HepG2 (cell line): ENCODE data around the gene EXOSC6. TPM values are rescaled to one million over a fixed set of nuclear protein-coding genes. Genes with fewer than 3 reads are reported as not detected.

ENCODE experiments used
- ADNP ChIP-seq: sonication (generic); formaldehyde crosslinking; IDR thresholded peaks from 2 replicates; pipeline ENCODE4 v1.4.0; 2020; ENCODE audit warnings: missing genetic modification reagents
- HNF4G ChIP-seq, 2 experiments: sonication (generic) in 1 of 2; formaldehyde crosslinking in 1 of 2; IDR thresholded peaks; 2 replicates each; pipeline versions ENCODE4 v1.4.0 to v1.6.1; 2011 to 2020; ENCODE audit warnings: borderline replicate concordance in 2 of 2, low read depth in 2 of 2, mild to moderate bottlenecking in 2 of 2, low read length in 1 of 2, missing genetic modification reagents in 1 of 2, moderate library complexity in 1 of 2
- HOXA3 ChIP-seq: sonication (generic); formaldehyde crosslinking; IDR thresholded peaks from 2 replicates; pipeline ENCODE4 v1.5.0; 2020; ENCODE audit warnings: missing genetic modification reagents
- MBNL3 ChIP-seq: fragments of 250-450 bp; sonication (Bioruptor Pico); conservative IDR thresholded peaks from 2 replicates; pipeline ENCODE4 v1.8.0; 2022; ENCODE audit warnings: mild to moderate bottlenecking, inconsistent platforms
- MEIS1 ChIP-seq: sonication (generic); formaldehyde crosslinking; IDR thresholded peaks from 2 replicates; pipeline ENCODE4 v1.9.0; 2021; ENCODE audit warnings: mild to moderate bottlenecking, missing genetic modification reagents, moderate library complexity, borderline replicate concordance
- MLLT10 ChIP-seq: sonication (generic); formaldehyde crosslinking; IDR thresholded peaks from 2 replicates; pipeline ENCODE4 v1.4.0; 2020; ENCODE audit warnings: missing genetic modification reagents
- RXRB ChIP-seq: IDR thresholded peaks from 2 replicates; pipeline ENCODE4 v1.6.1; 2016; ENCODE audit warnings: borderline replicate concordance, missing genetic modification reagents, missing compliant biosample characterization
- SAP130 ChIP-seq: IDR thresholded peaks from 2 replicates; pipeline ENCODE4 v1.6.1; 2016; ENCODE audit warnings: low read depth
- TARDBP ChIP-seq: sonication (generic); formaldehyde crosslinking; IDR thresholded peaks from 2 replicates; pipeline ENCODE4 v1.8.0; 2022; ENCODE audit warnings: mild to moderate bottlenecking, missing genetic modification reagents
- TGIF2 ChIP-seq: IDR thresholded peaks from 2 replicates; pipeline ENCODE4 v1.6.1; 2016; ENCODE audit warnings: control low read depth, missing compliant biosample characterization
- TOPORS ChIP-seq: sonication (generic); formaldehyde crosslinking; IDR thresholded peaks from 2 replicates; pipeline ENCODE4 v1.8.0; 2023; ENCODE audit warnings: mild to moderate bottlenecking, missing genetic modification reagents
- YY1 ChIP-seq: IDR thresholded peaks from 2 replicates; pipeline ENCODE4 v1.6.1; 2011; ENCODE audit warnings: low read length, low read depth, moderate library complexity, mild to moderate bottlenecking; ENCODE audit not compliant: insufficient read depth, insufficient replicate concordance
- ZNF331 ChIP-seq: sonication (generic); formaldehyde crosslinking; IDR thresholded peaks from 2 replicates; pipeline ENCODE4 v1.4.0; 2020; ENCODE audit warnings: missing genetic modification reagents
- ZNF432 ChIP-seq: sonication (generic); formaldehyde crosslinking; IDR thresholded peaks from 2 replicates; pipeline ENCODE4 v1.5.0; 2020; ENCODE audit warnings: missing genetic modification reagents, mild to moderate bottlenecking, borderline replicate concordance
- polyA plus RNA-seq, 8 experiments: library from polyadenylated mRNA; depleted of rRNA in 3 of 8; stranded (reverse) in 7 of 8; unstranded in 1 of 8; fragments of >200 nt; fragmentation: Illumina TruSeq in 4 of 8; extraction: Trizol in 4 of 8; gene quantifications; 2 replicates each; pipeline versions ENCODE4 v1.2.1 to v1.2.3, GENCODE V29; 2011 to 2016; ENCODE audit warnings: low read depth in 4 of 8, missing spikeins in 1 of 8, mixed read lengths in 1 of 8; ENCODE audit not compliant: insufficient read depth in 1 of 8
- total RNA-seq, 5 experiments: library from RNA; depleted of rRNA; stranded (reverse); fragments of >200 nt; fragmentation: Illumina TruSeq; extraction: Trizol; gene quantifications; 2 replicates each; pipeline ENCODE4 v1.2.3, GENCODE V29; 2016; ENCODE audit warnings: low read depth in 1 of 5
- TF ChIP-seq, protein P1 (sequence below): IDR thresholded peaks from 2 replicates; pipeline ENCODE4 v1.6.1; 2012; ENCODE audit warnings: low read depth, low read length, improper control_type of control experiment
- TF ChIP-seq, protein P2 (sequence below), 2 experiments: sonication (generic) in 1 of 2; formaldehyde crosslinking in 1 of 2; IDR thresholded peaks; 2 replicates each; pipeline versions ENCODE4 v1.4.0 to v1.6.1; 2018 to 2020; ENCODE audit warnings: missing genetic modification reagents in 2 of 2, borderline replicate concordance in 1 of 2, low read depth in 1 of 2, mild to moderate bottlenecking in 1 of 2, missing biosample characterization in 1 of 2
- TF ChIP-seq, protein P3 (sequence below): sonication (generic); formaldehyde crosslinking; IDR thresholded peaks from 2 replicates; pipeline ENCODE4 v1.5.0; 2020; ENCODE audit warnings: mild to moderate bottlenecking, missing genetic modification reagents, moderate library complexity
- TF ChIP-seq, protein P4 (sequence below): sonication (generic); formaldehyde crosslinking; IDR thresholded peaks from 2 replicates; pipeline ENCODE4 v1.5.0; 2020; ENCODE audit warnings: missing genetic modification reagents
- TF ChIP-seq, protein P5 (sequence below): sonication (generic); formaldehyde crosslinking; IDR thresholded peaks from 2 replicates; pipeline ENCODE4 v1.5.0; 2020; ENCODE audit warnings: missing genetic modification reagents
- TF ChIP-seq, protein P6 (sequence below), 2 experiments: fragments of 450-650 bp in 1 of 2; sonication (generic) in 1 of 2; formaldehyde crosslinking; IDR thresholded peaks; 2 replicates each; pipeline versions ENCODE4 v1.5.0 to v1.8.0; 2020 to 2022; ENCODE audit warnings: mild to moderate bottlenecking in 1 of 2, missing genetic modification reagents in 1 of 2

EXOSC6 gene
- total and polyA plus RNA-seq, 2 of the 13 experiments (the other 11 are each of a cell fraction or from before 2014, with no cell fraction given): 13.1 to 39.9 TPM

DNA sequence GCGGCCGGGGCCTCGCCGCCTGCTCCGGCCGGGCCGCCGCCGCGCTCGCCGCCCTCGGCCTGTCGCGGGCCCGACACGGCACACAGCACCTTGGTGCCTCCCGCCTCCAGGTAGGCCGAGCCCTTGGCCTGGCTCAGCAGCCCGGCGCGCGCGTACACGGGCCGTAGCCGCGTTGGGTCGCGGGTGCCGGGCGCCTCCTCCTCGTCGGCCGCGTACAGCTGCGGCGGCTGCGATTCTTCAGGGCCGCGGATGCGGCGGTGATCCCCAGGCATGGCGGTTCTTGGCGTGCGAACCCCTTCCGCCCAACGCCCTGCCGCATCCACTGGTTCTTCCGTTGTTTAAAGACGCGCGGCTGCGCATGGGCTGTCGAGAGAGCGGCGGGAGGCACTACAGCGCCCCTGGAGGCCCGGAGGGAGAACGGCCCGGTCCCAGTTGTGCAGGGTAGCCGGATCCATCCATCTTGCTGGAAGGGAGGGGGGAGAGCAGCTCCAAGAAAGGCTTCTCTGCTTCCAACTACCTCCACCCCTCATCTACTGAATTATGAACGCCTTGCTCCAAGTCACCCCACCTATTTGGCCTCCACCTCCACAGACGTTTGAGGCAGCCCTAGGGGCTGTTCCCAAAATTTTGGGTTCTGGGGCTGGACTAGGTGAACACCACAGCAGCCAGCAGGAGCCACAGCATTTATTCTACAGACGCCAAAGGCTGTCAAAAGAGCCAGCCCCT is at the start of gene EXOSC6 (continued):
- TF ChIP-seq ADNP (no peak), HNF4G (IDR thresholded peaks at IDR 0.05; ENCODE audit: borderline replicate concordance, low read depth, low read length) (no peak), HNF4G (CRISPR knock-in tag; IDR thresholded peaks at IDR 0.05; ENCODE audit: borderline replicate concordance, low read depth) (peak; percentile 39; the same call in 1 of the 2 replicates), RXRB (CRISPR knock-in tag) (peak; percentile 85), ZNF331 (peak; percentile 97), TOPORS (CRISPR knock-in tag) (peak; percentile 96), HOXA3 (peak; percentile 98), MBNL3 (CRISPR knock-in tag) (0 out of 2 replicates have a peak, but pooled peaks have one; percentile 64), MLLT10 (CRISPR knock-in tag) (no peak), SAP130 (CRISPR knock-in tag) (peak; percentile 99), ZNF432 (CRISPR knock-in tag) (peak; percentile 67; the same call in 1 of the 2 replicates), YY1 (peak; percentile 93), TARDBP (CRISPR knock-in tag) (peak; percentile 98), TGIF2 (peak; percentile 93), MEIS1 (CRISPR knock-in tag) (peak; percentile 90)
- TF ChIP-seq, protein P1, sequence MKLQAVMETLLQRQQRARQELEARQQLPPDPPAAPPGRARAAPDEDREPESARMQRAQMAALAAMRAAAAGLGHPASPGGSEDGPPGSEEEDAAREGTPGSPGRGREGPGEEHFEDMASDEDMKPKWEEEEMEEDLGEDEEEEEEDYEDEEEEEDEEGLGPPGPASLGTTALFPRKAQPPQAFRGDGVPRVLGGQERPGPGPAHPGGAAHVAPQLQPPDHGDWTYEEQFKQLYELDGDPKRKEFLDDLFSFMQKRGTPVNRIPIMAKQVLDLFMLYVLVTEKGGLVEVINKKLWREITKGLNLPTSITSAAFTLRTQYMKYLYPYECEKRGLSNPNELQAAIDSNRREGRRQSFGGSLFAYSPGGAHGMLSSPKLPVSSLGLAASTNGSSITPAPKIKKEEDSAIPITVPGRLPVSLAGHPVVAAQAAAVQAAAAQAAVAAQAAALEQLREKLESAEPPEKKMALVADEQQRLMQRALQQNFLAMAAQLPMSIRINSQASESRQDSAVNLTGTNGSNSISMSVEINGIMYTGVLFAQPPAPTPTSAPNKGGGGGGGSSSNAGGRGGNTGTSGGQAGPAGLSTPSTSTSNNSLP: 0 out of 2 replicates have a peak, but pooled peaks have one; percentile 15
- TF ChIP-seq, protein P2, sequence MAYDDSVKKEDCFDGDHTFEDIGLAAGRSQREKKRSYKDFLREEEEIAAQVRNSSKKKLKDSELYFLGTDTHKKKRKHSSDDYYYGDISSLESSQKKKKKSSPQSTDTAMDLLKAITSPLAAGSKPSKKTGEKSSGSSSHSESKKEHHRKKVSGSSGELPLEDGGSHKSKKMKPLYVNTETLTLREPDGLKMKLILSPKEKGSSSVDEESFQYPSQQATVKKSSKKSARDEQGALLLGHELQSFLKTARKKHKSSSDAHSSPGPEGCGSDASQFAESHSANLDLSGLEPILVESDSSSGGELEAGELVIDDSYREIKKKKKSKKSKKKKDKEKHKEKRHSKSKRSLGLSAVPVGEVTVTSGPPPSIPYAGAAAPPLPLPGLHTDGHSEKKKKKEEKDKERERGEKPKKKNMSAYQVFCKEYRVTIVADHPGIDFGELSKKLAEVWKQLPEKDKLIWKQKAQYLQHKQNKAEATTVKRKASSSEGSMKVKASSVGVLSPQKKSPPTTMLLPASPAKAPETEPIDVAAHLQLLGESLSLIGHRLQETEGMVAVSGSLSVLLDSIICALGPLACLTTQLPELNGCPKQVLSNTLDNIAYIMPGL (CRISPR knock-in tag; IDR thresholded peaks at IDR 0.05; ENCODE audit: borderline replicate concordance in 1 of 2, low read depth in 1 of 2): peak; percentile 95 to 97
- TF ChIP-seq, protein P3, sequence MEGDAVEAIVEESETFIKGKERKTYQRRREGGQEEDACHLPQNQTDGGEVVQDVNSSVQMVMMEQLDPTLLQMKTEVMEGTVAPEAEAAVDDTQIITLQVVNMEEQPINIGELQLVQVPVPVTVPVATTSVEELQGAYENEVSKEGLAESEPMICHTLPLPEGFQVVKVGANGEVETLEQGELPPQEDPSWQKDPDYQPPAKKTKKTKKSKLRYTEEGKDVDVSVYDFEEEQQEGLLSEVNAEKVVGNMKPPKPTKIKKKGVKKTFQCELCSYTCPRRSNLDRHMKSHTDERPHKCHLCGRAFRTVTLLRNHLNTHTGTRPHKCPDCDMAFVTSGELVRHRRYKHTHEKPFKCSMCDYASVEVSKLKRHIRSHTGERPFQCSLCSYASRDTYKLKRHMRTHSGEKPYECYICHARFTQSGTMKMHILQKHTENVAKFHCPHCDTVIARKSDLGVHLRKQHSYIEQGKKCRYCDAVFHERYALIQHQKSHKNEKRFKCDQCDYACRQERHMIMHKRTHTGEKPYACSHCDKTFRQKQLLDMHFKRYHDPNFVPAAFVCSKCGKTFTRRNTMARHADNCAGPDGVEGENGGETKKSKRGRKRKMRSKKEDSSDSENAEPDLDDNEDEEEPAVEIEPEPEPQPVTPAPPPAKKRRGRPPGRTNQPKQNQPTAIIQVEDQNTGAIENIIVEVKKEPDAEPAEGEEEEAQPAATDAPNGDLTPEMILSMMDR (CRISPR knock-in tag): peak; percentile 99
- TF ChIP-seq, protein P4, sequence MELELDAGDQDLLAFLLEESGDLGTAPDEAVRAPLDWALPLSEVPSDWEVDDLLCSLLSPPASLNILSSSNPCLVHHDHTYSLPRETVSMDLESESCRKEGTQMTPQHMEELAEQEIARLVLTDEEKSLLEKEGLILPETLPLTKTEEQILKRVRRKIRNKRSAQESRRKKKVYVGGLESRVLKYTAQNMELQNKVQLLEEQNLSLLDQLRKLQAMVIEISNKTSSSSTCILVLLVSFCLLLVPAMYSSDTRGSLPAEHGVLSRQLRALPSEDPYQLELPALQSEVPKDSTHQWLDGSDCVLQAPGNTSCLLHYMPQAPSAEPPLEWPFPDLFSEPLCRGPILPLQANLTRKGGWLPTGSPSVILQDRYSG (CRISPR knock-in tag): no peak
- TF ChIP-seq, protein P5, sequence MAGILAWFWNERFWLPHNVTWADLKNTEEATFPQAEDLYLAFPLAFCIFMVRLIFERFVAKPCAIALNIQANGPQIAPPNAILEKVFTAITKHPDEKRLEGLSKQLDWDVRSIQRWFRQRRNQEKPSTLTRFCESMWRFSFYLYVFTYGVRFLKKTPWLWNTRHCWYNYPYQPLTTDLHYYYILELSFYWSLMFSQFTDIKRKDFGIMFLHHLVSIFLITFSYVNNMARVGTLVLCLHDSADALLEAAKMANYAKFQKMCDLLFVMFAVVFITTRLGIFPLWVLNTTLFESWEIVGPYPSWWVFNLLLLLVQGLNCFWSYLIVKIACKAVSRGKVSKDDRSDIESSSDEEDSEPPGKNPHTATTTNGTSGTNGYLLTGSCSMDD (CRISPR knock-in tag): no peak
- TF ChIP-seq, protein P6, sequence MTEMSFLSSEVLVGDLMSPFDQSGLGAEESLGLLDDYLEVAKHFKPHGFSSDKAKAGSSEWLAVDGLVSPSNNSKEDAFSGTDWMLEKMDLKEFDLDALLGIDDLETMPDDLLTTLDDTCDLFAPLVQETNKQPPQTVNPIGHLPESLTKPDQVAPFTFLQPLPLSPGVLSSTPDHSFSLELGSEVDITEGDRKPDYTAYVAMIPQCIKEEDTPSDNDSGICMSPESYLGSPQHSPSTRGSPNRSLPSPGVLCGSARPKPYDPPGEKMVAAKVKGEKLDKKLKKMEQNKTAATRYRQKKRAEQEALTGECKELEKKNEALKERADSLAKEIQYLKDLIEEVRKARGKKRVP (CRISPR knock-in tag; IDR thresholded peaks at IDR 0.05): peak in 1 of 2 experiments; percentile 92; a peak in 2 of 4 replicates
